Gastrocnemius medialis (tissue), 4 donors: ENCODE data around the gene MDM2.

ENCODE experiments used
- CTCF ChIP-seq, 5 experiments: fragments of 450-650 bp in 3 of 5; fragments of 200-600 bp in 2 of 5; sonication (generic) in 2 of 5; IDR thresholded peaks in 4 of 5; conservative IDR thresholded peaks in 1 of 5; 1 replicate in 4 of 5; 2 replicates in 1 of 5; pipeline ENCODE4 v1.5.1; 2016 to 2019; ENCODE audit warnings: antibody characterized with exemption in 5 of 5, mild to moderate bottlenecking in 3 of 5, moderate library complexity in 3 of 5
- POLR2A ChIP-seq, 2 donors: fragments of 450-650 bp; IDR thresholded peaks; one replicate each; pipeline ENCODE4 v1.6.1; 2017; ENCODE audit warnings: antibody characterized with exemption in 2 of 2, mild to moderate bottlenecking in 2 of 2, moderate library complexity in 2 of 2

GRCh38 chr12:68776976-68777610, 30.9 kb upstream of the MDM2 start:
- TF ChIP-seq CTCF (IDR thresholded peaks at IDR 0.05 in 4 of 5, conservative IDR thresholded peaks at IDR 0.05 in 1 of 5) (no peak), POLR2A (IDR thresholded peaks at IDR 0.05) (no peak)
